RWPE2 (cell line): Measurements from ENCODE around the gene AKAP6.

Experiments used
- ATAC-seq: fragments of 200-7000 bp; cut with Tn5 transposase; 3 replicates; pipeline ENCODE4 v1.9.1; 2021; ENCODE audit warnings: low read depth
- DNase-seq: peaks from one replicate; pipeline ENCODE4 v3.0.0-alpha.2; 2020; ENCODE audit warnings: low spot score
- H3K27ac ChIP-seq: fragments of 450-650 bp; 2 replicates; pipeline ENCODE4 v1.5.1; 2017; ENCODE audit warnings: mild to moderate bottlenecking; ENCODE audit not compliant: poor library complexity, severe bottlenecking
- H3K27me3 ChIP-seq: fragments of 250-450 bp; sonication (Bioruptor Pico); 2 replicates; pipeline ENCODE4 v1.5.1; 2021; ENCODE audit warnings: mild to moderate bottlenecking, moderate library complexity; ENCODE audit not compliant: insufficient read depth, poor library complexity, severe bottlenecking
- H3K36me3 ChIP-seq: fragments of 250-450 bp; sonication (Bioruptor Pico); 2 replicates; pipeline ENCODE4 v1.5.1; 2020; ENCODE audit warnings: low read depth, mild to moderate bottlenecking, moderate library complexity
- H3K4me1 ChIP-seq: fragments of 250-450 bp; sonication (Bioruptor Pico); 2 replicates; pipeline ENCODE4 v1.5.1; 2021; ENCODE audit warnings: mild to moderate bottlenecking, moderate library complexity; ENCODE audit not compliant: insufficient read depth, poor library complexity, severe bottlenecking
- H3K4me3 ChIP-seq: fragments of 250-450 bp; sonication (Bioruptor Pico); 2 replicates; pipeline ENCODE4 v1.5.1; 2021; ENCODE audit warnings: mild to moderate bottlenecking, moderate library complexity; ENCODE audit not compliant: severe bottlenecking
- H3K9me3 ChIP-seq: fragments of 250-450 bp; sonication (Bioruptor Pico); 2 replicates; pipeline ENCODE4 v1.5.1; 2021; ENCODE audit warnings: mild to moderate bottlenecking, moderate library complexity; ENCODE audit not compliant: severe bottlenecking
- CTCF ChIP-seq: fragments of 450-650 bp; IDR thresholded peaks from one replicate; pipeline ENCODE4 v1.5.1; 2017; ENCODE audit warnings: mild to moderate bottlenecking, moderate library complexity; ENCODE audit not compliant: poor library complexity, severe bottlenecking

AKAP6 gene

DNA sequence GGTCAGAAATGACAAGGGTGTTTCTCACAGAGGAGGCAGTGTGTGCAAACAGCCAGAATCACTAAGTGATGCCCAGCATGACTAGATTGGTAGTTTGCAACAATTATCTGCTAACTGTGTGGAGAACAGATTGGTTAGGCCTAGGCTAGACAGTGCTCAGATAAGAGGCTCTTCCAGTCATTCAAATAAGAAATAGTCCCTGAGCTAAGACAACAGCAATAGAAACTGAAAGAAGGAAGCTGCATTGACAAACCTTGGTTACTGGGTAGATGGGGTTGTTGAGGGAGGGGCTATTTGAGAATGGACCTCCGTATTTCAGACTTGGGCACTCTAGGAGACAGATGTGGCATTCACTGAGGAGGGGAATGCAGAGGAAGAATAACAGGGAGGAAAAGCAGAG lies 354.6 kb downstream of the AKAP6 start:
- ATAC-seq (no peak), DNase-seq (no peak)
- Histone ChIP-seq H3K27ac (no peak overlapping the region), H3K4me3 (no peak overlapping the region), H3K36me3 (no peaks in the 10 kb centered on the region), H3K27me3 (no peaks in the 10 kb centered on the region), H3K4me1 (no peaks in the 10 kb centered on the region), H3K9me3 (no peaks in the 10 kb centered on the region)
- no peak for TF ChIP-seq CTCF

GRCh38 chr14:32688941-32689340 lies 359.8 kb downstream of the AKAP6 start:
- Histone ChIP-seq H3K27me3 (no peaks in the 10 kb centered on the region), H3K9me3 (no peaks in the 10 kb centered on the region), H3K4me1 (no peaks in the 10 kb centered on the region), H3K4me3 (no peak overlapping the region), H3K27ac (no peak overlapping the region), H3K36me3 (no peaks in the 10 kb centered on the region)
- no peak for ATAC-seq
- no peak for TF ChIP-seq CTCF
- DNase-seq = no peak

DNA sequence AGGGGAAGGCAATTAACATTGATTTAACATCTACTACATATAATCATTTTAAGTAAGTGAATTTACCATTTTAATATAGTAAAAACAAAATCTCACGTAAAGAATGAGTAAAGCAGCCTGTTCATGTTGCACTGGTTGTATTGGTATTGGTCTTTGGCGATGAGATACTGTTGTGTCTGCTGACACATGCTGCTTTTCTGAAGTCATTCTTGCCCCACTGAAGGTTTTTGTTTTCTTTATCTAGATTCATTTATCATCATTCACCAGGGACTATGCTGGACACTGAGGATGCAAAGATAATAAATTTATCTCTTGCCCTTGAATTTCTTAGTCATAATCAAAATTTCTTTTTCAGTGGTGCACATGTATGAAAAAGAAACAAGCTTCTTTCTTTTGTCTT lies 363.3 kb downstream of the AKAP6 start:
- TF ChIP-seq CTCF = no peak
- Histone ChIP-seq H3K9me3 (no peaks in the 10 kb centered on the region), H3K4me1 (peaks cover 3% of the 10 kb centered on the region), H3K27ac (no peak overlapping the region), H3K4me3 (no peak overlapping the region), H3K27me3 (no peaks in the 10 kb centered on the region), H3K36me3 (no peaks in the 10 kb centered on the region)
- ATAC-seq (no peak), DNase-seq (no peak)

GRCh38 chr14:32693114-32693513 lies 364.0 kb downstream of the AKAP6 start:
- H3K27me3 ChIP-seq = no peaks in the 10 kb centered on the region
- H3K36me3 ChIP-seq = no peaks in the 10 kb centered on the region
- H3K27ac ChIP-seq = no peak overlapping the region
- no peak for TF ChIP-seq CTCF
- H3K4me3 ChIP-seq = no peak overlapping the region
- DNase-seq (no peak), ATAC-seq (peak; percentile 61)
- no peaks in the 10 kb centered on the region for H3K9me3 ChIP-seq
- peaks cover 10% of the 10 kb centered on the region for H3K4me1 ChIP-seq

DNA sequence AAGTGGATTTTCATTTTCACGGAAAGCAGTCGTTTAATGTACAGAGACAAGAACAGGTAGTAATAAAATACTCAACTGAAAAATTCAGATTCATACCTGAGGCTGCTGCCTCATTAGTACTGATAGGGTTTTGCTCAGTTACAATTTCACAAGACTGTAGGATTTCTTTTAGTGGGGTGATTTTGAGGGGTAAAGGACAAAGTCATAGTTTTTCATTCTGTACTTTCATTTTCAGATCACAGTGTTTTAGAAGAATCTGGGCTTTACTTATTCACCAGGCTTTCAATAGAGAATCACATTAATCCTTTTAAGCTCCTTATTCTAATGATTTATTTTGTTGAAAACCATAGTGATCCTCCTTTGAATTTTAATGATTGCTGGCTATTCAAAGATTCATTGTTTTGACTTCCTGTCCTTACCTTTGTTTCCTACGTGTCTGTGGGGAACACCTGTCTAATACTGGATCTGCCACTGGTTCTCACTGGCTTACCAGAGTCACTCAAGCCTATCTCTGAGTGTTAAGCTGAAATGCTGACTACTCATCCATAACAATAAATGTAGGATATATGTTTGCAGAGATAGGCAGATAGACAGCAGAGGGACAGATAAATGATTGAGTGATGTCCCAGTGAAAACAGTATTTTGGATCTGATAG lies 365.8 kb downstream of the AKAP6 start:
- Histone ChIP-seq H3K4me3 (no peak overlapping the region), H3K36me3 (no peaks in the 10 kb centered on the region), H3K4me1 (peaks cover 21% of the 10 kb centered on the region), H3K27ac (no peak overlapping the region), H3K27me3 (no peaks in the 10 kb centered on the region), H3K9me3 (no peaks in the 10 kb centered on the region)
- TF ChIP-seq CTCF = no peak
- ATAC-seq = no peak
- no peak for DNase-seq
